Gastrocnemius medialis (tissue), 4 donors: ENCODE data around the gene ST6GALNAC4. TPM values are rescaled to one million over a fixed set of nuclear protein-coding genes. Genes with fewer than 3 reads are reported as not detected.
A peak's percentile ranks its signal among the peaks of the same experiment; 100 is the strongest.

Experiments used
- ATAC-seq, 2 donors: fragments of 150-250 bp; one replicate each; pipeline ENCODE4 v1.9.1; 2016
- DNase-seq, 2 donors: peaks; one replicate each; pipeline ENCODE4 v3.0.0-alpha.2; 2019
- H3K27ac ChIP-seq, 4 donors: fragments of 200-600 bp; sonication (generic); 1 replicate in 1 of 4; 2 replicates in 3 of 4; pipeline ENCODE4 v1.5.1; 2016 to 2018; ENCODE audit warnings: mild to moderate bottlenecking in 2 of 4, moderate library complexity in 1 of 4
- H3K27me3 ChIP-seq, 3 donors: fragments of 200-600 bp; sonication (generic) in 2 of 3; 1 replicate in 1 of 3; 2 replicates in 2 of 3; pipeline versions ENCODE4 v1.5.1 to v1.6.0; 2016 to 2019; ENCODE audit warnings: mild to moderate bottlenecking in 1 of 3, moderate library complexity in 1 of 3
- H3K36me3 ChIP-seq, 2 donors: fragments of 200-600 bp; sonication (generic) in 1 of 2; one replicate each; pipeline ENCODE4 v1.5.1; 2017 to 2018
- H3K4me1 ChIP-seq, 2 donors: fragments of 200-600 bp; sonication (generic) in 1 of 2; one replicate each; pipeline ENCODE4 v1.5.1; 2016 to 2017; ENCODE audit warnings: mild to moderate bottlenecking in 2 of 2
- H3K4me3 ChIP-seq, 4 donors: fragments of 200-600 bp; sonication (generic) in 3 of 4; 1 replicate in 1 of 4; 2 replicates in 3 of 4; pipeline ENCODE4 v1.5.1; 2016 to 2019; ENCODE audit warnings: mild to moderate bottlenecking in 2 of 4
- H3K9me3 ChIP-seq, 3 donors: fragments of 200-600 bp; sonication (generic) in 2 of 3; 1 replicate in 1 of 3; 2 replicates in 2 of 3; pipeline ENCODE4 v1.5.1; 2016 to 2019
- CTCF ChIP-seq, 5 experiments: fragments of 450-650 bp in 3 of 5; fragments of 200-600 bp in 2 of 5; sonication (generic) in 2 of 5; IDR thresholded peaks in 4 of 5; conservative IDR thresholded peaks in 1 of 5; 1 replicate in 4 of 5; 2 replicates in 1 of 5; pipeline ENCODE4 v1.5.1; 2016 to 2019; ENCODE audit warnings: antibody characterized with exemption in 5 of 5, mild to moderate bottlenecking in 3 of 5, moderate library complexity in 3 of 5
- POLR2A ChIP-seq, 2 donors: fragments of 450-650 bp; IDR thresholded peaks; one replicate each; pipeline ENCODE4 v1.6.1; 2017; ENCODE audit warnings: antibody characterized with exemption in 2 of 2, mild to moderate bottlenecking in 2 of 2, moderate library complexity in 2 of 2
- in situ Hi-C, 4 donors: fragments of 200-750 bp; cut with MboI; loops; one replicate each; pipeline versions ENCODE4 v1.15.0 to v1.8.0; 2017; ENCODE audit warnings: low sequenced_read_pairs in 4 of 4
- intact Hi-C: fragments of 100-400 bp; cut with DNase I; formaldehyde crosslinking; loops from one replicate; pipeline ENCODE4 v1.15.1; 2023; ENCODE audit warnings: low total_unique reads
- total RNA-seq, 4 donors: library from RNA; depleted of rRNA; stranded (reverse); fragments of >200 nt; gene quantifications; one replicate each; pipeline versions ENCODE4 v1.1.0 to v1.2.3, GENCODE V29; 2016

ST6GALNAC4 gene
- total RNA-seq, 4 donors from 2014 or later: 11.2 to 48.4 (median 23.6) TPM

DNA sequence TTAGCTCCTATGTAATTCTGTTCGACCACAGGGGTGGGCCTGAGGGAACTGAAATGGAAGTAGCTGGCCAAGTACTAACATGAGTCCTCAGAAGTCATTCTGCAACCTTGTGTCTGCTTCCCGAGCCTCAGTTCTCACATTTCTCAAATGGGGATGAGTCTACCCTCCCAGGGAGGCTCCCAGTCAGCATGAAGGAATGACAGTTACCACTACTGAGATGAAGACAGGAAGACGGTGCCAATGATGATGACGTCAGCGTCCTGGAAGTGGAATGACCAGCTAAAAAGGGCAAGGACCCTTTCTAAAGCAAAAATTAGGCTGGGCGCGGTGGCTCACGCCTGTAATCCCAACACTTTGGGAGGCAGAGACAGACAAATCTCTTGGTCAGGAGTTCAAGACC is 6.9 kb upstream of the ST6GALNAC4 start:
- intact Hi-C loops: loop anchor here (10.0 kb wide), 1 partner anchor 419 kb away; no protein-coding TSS in a partner anchor
- no peak for ATAC-seq
- peaks cover 9 to 17% of the 10 kb centered on the region in 2 donors for H3K4me1 ChIP-seq

DNA sequence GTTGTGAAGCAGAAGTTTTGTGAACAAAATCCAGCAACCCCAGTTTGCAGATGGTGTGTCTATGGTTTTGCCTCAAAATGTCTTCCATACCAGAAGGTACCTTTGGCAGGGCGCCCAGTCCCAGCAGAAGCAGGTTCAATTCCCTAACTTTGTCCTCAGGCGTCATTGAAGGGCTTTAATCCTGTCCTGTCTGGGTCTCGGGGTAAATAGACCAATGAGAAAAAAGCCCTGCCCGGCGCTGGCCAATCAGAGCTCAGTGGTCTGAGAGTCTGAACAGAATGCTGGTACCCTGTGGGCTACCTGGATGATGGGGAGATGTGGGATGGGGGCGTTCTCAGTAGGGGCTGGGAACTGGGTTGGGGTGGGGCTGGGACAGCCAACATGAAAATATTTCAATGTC is 6.2 kb upstream of the ST6GALNAC4 start:
- Histone ChIP-seq H3K9me3 (no peaks in the 10 kb centered on the region), H3K36me3 (no peaks in the 10 kb centered on the region), H3K27ac (no peak overlapping the region), H3K4me3 (no peak overlapping the region), H3K4me1 (peaks cover 9 to 17% of the 10 kb centered on the region in 2 donors), H3K27me3 (peaks cover 19 to 21% (median 21%) of the 10 kb centered on the region in 3 donors)
- TF ChIP-seq CTCF (IDR thresholded peaks at IDR 0.05 in 4 of 5, conservative IDR thresholded peaks at IDR 0.05 in 1 of 5) (no peak), POLR2A (IDR thresholded peaks at IDR 0.05) (no peak)
- intact Hi-C loops (loop anchor here (10.0 kb wide), 1 partner anchor 418 kb away; no protein-coding TSS in a partner anchor), in situ Hi-C loops (loop anchor here (5.0 to 25.0 kb wide), 4 partner anchors 188 to 686 kb away; partner anchors contain the start of gene TOR2A (in 1 of the 4))
- no peak for DNase-seq
- ATAC-seq: no peak

More for the DNA sequence above, 6.9 kb upstream of the ST6GALNAC4 start:
- no peak for DNase-seq
- in situ Hi-C loops: loop anchor here (5.0 to 25.0 kb wide), 4 partner anchors 189 to 686 kb away; partner anchors contain the start of gene TOR2A (in 1 of the 4)
- Histone ChIP-seq H3K27me3 (peaks cover 24 to 28% (median 28%) of the 10 kb centered on the region in 3 donors), H3K4me3 (no peak overlapping the region), H3K27ac (no peak overlapping the region), H3K36me3 (no peaks in the 10 kb centered on the region), H3K9me3 (no peaks in the 10 kb centered on the region)
- no peak for TF ChIP-seq POLR2A (IDR thresholded peaks at IDR 0.05)
- TF ChIP-seq CTCF (IDR thresholded peaks at IDR 0.05 in 4 of 5, conservative IDR thresholded peaks at IDR 0.05 in 1 of 5): no peak

DNA sequence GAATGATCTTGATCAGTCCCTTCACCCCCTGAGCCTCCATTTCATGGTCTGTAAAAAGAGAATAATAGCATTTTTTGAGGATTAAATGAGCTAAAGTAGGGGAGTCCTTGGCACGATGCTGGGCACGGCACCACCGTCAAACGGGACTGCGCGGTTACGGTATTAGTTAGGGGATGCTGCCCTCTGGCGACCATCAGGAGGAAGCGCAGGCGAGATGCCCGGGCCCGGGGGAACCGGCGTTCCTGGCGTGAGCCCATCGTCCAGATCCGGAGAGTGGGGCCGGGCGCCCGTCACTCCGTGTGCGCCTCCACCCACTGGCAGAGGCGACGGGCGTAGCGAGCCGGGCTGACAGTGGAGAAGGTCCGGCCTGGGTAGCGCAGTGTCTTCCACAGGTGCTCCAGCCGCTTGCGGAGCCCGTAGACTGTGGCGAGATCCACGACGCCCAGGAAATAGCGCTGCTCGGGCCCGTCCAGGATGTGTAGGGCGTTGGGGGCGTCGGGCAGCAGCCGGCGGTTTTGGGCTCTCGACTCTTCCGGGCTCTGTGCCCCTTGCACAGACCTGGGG is 4.8 kb upstream of the ST6GALNAC4 start:
- intact Hi-C loops: loop anchor here (1.0 to 10.0 kb wide), 3 partner anchors 186 to 417 kb away; partner anchors contain the start of gene TOR2A

DNA sequence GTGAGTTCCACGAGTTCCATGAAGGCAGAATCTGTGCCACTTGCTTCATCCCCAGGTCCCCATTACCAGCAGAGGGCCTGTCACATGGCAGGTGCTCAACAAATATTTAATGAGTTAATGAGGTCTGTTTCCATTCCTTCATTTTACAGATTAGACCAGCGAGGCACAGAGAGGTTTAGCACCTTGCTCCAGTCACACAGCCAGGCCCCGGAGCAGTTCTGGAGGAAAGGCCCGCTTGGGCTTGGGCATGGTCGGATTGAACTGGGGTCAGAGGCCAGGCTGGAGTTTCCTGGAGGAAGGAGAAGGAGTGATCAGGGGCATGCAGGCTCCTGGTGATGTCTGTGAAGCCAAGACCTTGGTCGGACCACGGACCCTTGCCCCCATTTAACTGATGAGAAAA is 4.0 kb upstream of the ST6GALNAC4 start:
- Histone ChIP-seq H3K27ac (no peak overlapping the region), H3K9me3 (no peaks in the 10 kb centered on the region), H3K4me1 (peaks cover 18 to 24% of the 10 kb centered on the region in 2 donors), H3K4me3 (no peak overlapping the region), H3K36me3 (no peaks in the 10 kb centered on the region), H3K27me3 (peaks cover 0 to 9% (median 0%) of the 10 kb centered on the region in 3 donors)
- in situ Hi-C loops: loop anchor here (5.0 to 25.0 kb wide), 4 partner anchors 186 to 683 kb away; partner anchors contain the start of gene TOR2A (in 1 of the 4)
- no peak for TF ChIP-seq CTCF (IDR thresholded peaks at IDR 0.05 in 4 of 5, conservative IDR thresholded peaks at IDR 0.05 in 1 of 5)
- no peak for DNase-seq
- ATAC-seq: no peak
- intact Hi-C loops: loop anchor here (1.0 to 10.0 kb wide), 3 partner anchors 185 to 416 kb away; partner anchors contain the start of gene TOR2A

More for the DNA sequence above, 4.8 kb upstream of the ST6GALNAC4 start:
- peak in 1 of 2 donors; percentile 67 for DNase-seq
- Histone ChIP-seq H3K36me3 (no peaks in the 10 kb centered on the region), H3K27me3 (peaks cover 5 to 13% (median 7%) of the 10 kb centered on the region in 3 donors), H3K9me3 (no peaks in the 10 kb centered on the region), H3K4me3 (peak overlapping the region; percentile 29 to 55 (median 40)), H3K4me1 (peaks cover 10 to 18% of the 10 kb centered on the region in 2 donors), H3K27ac (no peak overlapping the region)
- peak; percentile 95 to 98 (median 97) for TF ChIP-seq CTCF (IDR thresholded peaks at IDR 0.05 in 4 of 5, conservative IDR thresholded peaks at IDR 0.05 in 1 of 5)
- no peak for TF ChIP-seq POLR2A (IDR thresholded peaks at IDR 0.05)
- in situ Hi-C loops: loop anchor here (5.0 to 25.0 kb wide), 4 partner anchors 187 to 684 kb away; partner anchors contain the start of gene TOR2A (in 1 of the 4)
- ATAC-seq: peak; percentile 21 to 28
